22Rv1 (cell line): Measurements from ENCODE around the gene ZNF385B.

ENCODE experiments used
- ZFX ChIP-seq: fragments of 450-650 bp; IDR thresholded peaks from 2 replicates; pipeline ENCODE4 v1.6.1; 2017; ENCODE audit warnings: antibody characterized with exemption, borderline replicate concordance
- TF ChIP-seq, protein P1 (sequence below): fragments of 450-650 bp; IDR thresholded peaks from 2 replicates; pipeline ENCODE4 v1.5.1; 2017; ENCODE audit warnings: mild to moderate bottlenecking

DNA sequence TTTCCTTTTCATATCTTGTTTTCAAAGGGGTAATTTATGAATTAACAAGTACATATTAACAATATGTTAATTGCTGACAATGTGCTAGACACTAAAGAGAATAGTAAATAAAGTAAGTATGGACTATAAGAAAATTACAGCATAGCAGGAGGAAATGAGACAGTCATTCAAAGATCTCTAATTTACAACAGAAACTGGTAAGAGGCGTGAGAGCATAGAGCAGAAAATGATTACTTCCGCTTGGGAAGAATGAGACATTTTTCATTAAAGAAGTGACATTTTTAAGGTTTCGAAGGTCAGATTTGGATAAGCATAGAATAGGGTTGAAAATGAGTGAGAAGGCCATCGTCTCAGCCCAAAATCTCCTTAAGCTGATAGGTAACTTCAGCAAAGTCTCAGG, 412.4 kb downstream of the ZNF385B start:
- TF ChIP-seq, protein P1, sequence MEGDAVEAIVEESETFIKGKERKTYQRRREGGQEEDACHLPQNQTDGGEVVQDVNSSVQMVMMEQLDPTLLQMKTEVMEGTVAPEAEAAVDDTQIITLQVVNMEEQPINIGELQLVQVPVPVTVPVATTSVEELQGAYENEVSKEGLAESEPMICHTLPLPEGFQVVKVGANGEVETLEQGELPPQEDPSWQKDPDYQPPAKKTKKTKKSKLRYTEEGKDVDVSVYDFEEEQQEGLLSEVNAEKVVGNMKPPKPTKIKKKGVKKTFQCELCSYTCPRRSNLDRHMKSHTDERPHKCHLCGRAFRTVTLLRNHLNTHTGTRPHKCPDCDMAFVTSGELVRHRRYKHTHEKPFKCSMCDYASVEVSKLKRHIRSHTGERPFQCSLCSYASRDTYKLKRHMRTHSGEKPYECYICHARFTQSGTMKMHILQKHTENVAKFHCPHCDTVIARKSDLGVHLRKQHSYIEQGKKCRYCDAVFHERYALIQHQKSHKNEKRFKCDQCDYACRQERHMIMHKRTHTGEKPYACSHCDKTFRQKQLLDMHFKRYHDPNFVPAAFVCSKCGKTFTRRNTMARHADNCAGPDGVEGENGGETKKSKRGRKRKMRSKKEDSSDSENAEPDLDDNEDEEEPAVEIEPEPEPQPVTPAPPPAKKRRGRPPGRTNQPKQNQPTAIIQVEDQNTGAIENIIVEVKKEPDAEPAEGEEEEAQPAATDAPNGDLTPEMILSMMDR, result no peak
- TF ChIP-seq ZFX, result no peak
